HG02981 (cell line): ENCODE results near the gene KCND2.

Source experiments
- ATAC-seq: cut with Tn5 transposase; IDR thresholded peaks from one replicate; pipeline ENCODE4 v1.9.1; 2021; ENCODE audit warnings: mild to moderate bottlenecking, moderate library complexity; ENCODE audit not compliant: unreplicated experiment

KCND2 gene

DNA sequence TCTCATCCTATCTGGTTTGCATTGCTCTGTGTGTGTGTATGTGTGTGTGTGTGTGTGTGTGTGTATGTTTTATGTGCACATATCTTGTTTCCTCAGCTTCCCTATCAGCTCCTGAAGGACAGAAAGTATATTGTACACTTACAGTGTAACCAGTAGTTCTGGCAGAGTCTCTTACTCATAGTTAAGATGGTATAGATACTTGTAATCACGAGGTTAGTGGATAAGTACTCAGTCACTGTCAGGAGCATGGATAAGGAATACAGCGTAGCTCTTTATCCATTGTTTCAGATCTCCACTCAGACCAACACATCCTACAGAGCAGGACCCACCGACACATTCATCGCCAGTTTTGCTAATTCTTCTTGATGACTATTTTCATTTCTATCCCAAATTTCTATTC lies 309.9 kb downstream of the KCND2 start:
- ATAC-seq, result no peak

DNA sequence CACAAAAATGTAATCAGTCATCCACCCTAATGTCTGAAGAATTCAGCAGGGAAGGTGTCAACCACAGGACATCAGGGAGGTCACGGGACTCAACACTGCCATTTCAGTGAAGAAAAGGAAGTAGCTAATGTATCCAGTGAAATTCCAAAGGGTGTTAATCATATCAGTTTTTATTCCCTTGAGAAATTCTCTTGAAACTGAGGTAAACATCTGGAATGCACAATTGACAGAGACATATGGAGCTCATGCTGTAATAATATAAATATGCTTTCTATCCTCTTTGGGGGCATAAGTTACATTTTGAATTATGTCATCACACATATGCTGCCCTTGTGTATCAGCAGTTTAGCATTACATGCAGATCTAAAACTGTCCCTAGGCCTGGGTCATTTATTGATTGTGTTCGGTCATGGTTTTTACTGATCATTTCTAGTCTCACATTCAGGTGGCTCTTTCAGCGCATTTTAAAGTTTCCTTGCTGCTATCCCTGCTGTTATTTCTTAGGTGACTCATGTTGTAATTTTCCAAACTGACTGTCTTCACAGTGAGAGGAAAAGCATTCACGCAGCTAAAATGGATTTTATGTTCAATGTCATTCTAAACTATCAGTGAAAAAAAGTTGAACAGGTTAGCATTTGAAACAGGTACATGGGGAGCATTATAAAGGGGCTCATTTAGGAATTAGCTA lies 311.1 kb downstream of the KCND2 start:
- ATAC-seq, result no peak

DNA sequence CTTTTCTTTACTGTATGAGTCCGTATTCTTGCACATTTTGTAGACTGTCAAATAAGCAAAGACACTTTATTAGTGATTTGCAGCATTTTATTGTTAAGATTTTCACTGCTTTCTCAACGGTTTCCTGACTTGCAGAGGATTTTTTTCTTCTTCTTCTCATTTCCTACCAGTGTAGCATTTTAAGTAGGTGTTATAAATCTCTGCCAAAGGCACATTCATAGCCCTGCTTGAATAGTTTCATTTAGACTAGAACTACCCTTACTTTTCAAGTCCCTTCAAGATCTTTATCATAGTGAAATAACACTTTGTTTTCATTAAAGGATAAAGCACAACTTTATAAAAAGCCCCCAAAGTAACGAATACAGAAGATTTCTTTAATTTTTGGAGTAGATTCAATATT lies 313.6 kb downstream of the KCND2 start:
- ATAC-seq, result no peak

DNA sequence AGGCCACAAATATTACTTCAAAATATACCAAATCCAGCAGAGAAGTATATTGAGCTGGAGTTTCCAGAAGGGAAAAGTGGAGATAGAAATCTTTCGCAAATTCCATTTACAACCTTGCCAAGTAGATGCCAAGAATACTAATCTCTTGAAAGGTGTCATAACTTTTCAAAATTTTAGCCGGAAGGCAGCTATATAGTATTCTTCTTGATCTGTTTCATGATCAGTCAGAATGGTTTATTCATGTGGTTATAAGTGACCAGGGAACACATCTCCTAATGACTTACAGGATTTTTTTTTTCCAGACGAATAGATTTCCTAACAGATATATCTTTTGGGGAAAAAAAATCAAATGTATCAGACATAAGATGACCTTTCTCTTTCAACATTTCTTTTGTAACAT lies 314.3 kb downstream of the KCND2 start:
- no peak for ATAC-seq

DNA sequence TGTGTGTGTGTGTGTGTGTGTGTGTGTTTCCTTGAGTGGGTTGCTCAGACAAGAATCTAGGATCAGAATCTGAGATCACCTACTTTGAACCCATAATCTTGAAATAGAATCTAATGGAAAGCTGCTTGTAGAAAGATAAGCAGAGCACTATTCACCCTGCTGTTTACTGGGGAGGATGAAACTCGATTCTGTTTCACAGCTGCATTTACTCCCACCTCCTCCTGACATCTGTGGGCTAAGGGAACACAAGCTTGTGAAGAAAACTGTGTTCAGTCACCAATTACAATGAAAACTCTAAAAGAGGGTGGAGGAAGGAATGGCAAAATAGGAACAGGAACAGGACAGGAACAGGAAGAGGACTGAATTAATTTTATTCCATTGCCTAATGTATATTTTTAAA lies 315.4 kb downstream of the KCND2 start:
- ATAC-seq, result no peak

DNA sequence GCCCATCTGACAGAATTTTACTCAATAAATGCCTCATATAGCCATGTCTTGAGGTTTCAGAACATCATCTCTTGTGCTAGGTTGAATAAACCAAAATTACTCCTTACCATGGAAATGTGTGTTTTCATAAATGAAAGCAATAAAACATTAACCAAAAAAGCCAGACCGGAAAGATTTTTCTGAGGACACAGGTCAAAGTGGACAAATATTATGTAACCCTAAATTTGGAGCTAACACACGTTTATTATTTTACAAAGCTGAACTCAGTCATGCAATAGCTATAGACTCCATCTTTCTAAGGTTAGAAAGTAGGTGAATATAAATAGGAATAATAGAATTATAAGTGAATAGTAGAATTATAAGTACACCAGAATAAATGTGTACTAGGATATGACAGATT lies 315.9 kb downstream of the KCND2 start:
- ATAC-seq, result no peak

DNA sequence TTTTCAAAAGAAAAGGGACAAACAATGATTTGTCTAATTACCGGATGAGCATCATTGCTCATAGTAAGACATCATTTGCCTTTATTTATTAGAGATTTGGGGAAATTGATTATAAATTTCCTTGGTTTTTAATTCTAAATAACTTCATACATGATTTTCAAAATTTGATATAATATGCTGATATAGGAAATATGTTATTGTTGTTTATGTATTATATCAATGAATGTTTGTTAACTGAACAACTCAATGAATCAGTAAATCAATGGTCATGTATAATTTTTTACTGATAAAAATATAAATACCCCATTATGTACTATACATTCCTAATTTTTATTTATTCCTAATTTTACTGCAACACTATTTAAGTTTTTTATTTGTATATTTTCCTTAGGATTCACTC lies 327.6 kb downstream of the KCND2 start:
- ATAC-seq, result no peak

DNA sequence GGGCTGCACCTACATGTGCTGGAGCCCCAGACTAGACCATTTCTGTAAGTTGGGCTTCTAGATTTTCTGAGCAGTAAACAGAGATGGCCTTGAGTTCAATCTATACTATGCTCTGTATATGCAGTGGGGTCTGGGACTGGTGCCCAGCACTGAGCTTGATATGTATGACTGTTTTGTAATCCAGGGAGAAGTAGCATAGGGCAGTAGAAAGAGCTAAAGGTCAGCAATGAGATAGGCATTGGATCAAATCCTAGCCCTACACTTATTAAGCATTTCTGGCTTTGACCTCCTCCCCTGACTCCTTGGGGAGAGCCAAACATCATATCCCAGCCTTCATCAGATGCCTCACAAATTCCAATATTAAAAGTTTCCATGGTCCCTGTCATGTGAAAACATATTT lies 330.4 kb downstream of the KCND2 start:
- ATAC-seq, result no peak

DNA sequence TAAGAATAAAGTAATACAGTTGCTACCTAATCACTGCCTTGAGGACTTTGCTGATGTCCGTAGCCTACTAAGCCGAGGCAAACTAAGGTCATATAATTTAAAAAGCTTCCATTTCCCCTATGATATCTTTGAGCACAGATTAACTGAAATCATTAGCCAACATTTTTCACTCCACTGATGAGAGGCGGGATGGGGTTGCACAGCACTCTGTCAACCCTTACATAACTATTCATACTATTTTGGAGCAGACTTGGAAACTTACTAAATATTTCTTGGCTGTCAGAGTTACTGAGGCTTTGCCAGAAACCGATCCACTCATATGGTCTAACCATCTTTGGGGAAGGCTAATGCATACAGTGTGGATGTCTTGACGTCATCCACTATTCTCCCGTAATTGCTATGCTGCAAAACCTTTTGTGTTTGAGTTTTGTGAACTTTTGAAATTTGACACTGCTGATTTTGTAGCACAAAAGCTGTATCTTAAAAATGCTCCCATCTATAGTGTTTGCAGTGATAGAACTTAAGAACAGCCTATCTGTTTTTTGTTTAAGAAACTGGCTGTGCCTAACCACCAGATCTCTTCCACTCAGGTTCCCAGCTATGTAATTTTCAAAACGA lies 336.3 kb downstream of the KCND2 start:
- no peak for ATAC-seq

DNA sequence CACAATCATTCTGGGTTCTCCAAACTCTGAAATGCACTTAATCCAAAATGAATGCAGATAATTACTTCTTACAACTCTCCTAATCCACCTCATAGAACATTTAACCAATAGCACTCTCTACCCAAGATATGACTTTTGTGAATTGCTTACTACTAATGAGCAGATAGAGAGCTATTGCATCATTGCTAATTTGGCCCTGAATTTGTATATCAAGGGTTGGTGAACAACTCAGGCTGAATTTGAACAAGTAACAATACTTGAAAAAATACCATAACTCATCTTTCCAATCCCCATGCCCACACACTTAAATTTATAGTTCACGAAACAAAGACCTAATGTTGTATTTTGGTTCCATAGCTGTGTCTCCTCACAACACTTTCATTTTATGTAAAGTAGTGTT lies 339.0 kb downstream of the KCND2 start:
- ATAC-seq, result no peak

DNA sequence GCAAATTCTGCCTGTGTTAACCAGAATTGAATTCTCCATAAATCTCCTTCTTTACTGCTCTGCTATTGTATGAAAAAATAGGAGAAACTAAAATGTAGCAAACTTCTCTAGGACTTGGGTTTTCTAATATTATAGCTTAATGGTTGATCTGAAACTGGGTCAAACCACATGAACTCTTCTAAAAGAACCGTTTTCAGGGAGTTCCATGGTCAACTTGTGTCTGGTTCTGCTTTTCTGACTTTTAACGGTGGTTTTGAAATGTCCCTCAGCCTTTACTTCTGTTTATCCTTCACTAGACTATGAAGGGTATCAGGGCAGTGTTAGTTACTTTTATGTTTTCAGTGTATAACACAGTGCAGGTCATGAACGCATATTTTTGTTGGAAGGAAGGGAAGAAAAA lies 342.7 kb downstream of the KCND2 start:
- peak; percentile 64 for ATAC-seq

DNA sequence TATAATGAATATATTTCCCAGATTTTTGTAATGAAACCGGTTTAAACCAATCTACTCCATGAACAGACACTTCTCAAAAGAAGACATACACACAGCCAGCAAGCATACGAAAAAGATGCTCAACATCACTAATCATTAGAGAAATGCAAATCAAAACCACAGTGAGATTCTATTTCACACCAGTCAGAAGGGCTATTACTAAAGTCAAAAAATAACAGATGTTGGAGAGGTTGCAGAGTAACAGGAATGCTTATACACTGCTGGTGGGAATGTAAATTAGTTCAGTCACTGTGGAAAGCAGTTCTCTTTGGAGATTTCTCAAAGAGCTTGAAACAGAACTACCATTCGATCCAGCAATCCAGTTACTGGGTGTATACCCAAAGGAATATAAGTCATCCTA lies 344.3 kb downstream of the KCND2 start:
- ATAC-seq, result peak; percentile 59

DNA sequence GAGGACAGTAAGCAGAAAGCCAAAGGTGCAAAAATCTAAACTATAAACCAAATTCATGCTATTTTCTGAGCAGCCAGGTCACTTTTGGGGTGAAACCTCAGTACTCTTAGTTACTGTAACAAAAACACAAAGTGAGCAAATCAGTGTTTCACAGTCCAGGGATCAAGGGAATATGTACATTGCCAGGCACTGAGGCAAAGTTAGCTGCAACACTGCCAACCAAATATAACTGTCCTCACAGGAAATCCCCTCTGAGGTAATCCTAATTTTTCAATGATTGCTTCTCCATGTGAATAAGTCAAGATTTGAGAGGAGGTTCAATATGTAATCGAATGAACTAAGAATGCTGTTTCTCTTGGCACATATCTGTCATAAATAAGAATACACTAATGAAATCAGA lies 355.3 kb downstream of the KCND2 start:
- no peak for ATAC-seq

DNA sequence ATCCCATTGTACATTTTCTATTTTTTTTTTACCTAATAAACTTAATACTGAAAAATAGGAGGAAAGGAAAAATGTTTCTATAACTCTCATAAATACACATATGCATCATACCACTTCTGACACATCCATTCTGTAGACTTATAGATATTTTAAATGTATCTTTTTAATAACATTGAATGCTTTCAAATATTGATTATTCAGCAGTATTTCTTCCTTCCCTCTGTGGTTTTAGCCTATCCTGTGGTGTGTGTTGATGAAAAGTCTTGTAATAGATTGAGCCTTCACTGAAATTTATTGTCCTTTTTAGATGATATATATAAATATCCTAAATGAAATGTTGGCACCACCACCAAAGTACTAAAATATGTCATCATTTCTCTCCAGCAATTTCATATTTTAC lies 366.9 kb downstream of the KCND2 start:
- no peak for ATAC-seq

DNA sequence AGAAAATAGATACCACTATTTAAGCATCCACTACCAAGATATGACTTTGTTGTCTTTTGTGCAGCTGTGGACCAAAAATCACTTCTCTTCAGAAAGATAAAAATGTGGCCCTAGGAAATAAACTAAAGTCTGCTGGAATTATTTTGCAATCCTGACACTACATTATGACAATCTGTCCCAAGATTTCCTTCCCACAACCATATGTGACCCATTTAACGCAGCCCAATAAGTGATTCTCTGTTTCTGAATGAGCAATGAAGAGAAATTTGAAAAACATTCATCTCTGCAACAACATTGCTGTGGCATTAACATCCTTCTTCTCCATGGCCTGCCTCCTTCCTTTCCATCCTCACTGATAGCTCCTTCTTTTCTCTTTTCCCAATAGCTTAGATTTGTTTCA lies 373.0 kb downstream of the KCND2 start:
- no peak for ATAC-seq

DNA sequence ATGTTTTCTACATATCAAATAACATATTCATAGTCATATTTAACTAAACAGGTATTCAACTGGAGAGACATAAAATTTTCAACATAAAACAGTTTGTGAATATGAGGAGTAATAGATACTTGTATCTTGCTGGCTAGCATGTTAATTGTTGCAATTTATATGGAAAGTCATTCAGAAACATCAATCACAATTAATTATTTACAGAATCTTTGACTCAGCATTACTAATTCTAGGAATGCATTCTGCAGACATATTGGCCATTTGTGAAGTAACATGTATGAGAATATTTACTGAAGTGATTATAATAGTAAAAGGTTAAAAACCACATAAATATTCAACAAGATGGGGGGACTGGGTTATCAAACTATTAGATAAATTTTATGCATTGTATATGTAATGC lies 381.3 kb downstream of the KCND2 start:
- no peak for ATAC-seq

DNA sequence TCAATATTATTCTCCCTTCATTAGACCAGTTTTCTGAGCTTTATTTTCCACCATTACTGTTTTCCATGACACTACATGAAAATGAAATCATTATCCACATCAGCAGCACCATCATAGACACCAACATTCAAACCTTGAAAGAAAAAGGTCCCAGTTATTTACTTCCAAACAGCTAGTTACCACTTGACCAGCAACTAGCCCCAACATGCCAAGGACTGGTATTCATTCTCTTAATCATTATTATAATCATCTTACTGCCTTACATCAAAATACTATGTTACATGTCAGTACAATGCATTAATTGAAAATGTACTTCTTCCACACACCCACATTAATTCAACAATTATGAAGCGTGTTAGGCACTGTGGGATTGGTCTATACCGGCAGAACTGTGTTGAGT lies 385.5 kb downstream of the KCND2 start:
- no peak for ATAC-seq

DNA sequence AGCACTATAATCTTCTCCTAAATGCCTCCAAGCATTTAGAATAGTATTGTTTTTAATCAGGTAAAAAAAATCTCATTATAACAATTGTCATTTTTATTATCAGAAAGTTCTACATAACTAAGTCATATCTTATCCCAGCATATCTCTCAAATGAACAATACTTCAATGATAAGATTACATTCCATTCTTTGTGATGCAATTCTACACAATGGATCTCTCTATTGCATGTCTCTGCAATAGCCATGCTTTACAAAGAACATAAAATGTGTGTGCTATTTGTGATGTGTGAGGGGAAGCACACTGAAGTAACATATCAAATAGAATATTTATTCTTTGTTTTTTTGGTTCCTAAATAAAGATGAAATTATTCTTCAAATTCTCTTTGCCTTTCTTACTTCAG lies 389.3 kb downstream of the KCND2 start:
- no peak for ATAC-seq

DNA sequence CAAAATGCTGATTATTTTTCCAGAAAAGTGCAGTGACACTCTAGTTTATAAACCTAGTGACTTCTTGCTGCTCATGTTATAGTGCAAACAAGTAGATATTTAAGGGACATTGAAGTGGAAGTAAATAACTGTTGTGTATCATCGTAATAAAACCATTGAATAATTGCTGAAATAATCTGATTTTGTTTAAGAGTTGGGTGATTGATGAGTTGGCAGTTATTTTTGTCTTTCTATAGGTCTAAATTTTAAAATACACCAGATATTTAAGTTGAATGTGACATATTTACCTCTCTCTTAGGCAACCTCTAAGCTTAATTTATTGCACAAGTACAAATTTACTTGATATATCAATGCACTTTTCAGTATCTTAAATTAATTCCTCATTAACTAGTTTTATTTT lies 392.1 kb downstream of the KCND2 start:
- ATAC-seq, result no peak

DNA sequence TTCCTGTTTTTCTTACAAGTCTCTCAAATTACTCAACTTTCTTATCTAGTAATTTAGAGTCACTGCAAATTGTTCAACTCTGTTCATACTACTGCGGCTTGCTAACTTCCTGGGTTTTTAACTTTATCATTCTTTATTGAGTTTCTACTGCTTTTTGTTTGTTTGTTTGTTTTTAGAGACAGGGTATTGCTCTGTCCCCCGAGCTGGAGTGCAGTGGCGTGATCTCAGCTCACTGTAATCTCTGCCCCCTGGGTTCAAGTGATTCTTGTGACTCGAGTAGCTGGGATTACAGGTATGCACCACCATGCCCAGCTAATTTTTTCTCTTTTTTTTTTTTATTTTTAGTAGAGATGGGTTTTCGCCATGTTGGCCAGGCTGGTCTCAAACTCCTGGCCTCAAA lies 402.1 kb downstream of the KCND2 start:
- ATAC-seq, result no peak

DNA sequence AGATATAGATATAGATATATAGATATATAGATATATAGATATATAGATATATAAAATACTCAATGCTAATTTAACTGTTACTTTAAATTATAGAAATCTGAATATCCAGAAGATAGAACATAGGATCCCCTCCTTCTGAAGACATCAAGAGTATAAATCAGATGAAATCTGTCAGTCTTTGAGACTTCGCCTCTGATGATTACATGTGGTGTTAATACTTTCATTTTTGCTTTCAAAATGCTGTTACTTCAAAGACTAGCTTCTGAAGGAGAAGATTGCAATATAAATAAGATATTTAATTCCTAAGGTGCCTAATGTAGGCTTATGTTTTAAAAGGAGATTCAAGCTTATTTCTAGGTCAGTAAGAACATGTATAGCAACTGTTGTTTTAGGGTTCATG lies 404.6 kb downstream of the KCND2 start:
- no peak for ATAC-seq

DNA sequence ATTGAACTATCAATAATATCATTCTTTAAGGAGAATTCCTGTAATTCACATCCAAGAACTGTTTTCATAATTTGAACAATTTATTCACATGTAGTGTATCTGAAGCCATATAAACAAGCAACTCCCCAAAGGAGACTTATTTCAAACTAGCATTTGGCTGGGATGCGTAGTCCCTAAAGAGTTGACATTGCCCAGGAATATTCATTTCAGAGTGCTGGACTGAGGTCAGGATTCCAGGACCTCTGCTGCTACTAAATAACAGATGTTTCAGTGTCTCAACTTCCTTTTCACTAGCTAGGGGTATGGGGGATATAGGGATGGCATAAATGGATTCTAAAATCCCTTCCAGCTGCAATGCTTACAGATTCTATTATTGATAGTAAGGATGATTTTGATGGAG lies 408.0 kb downstream of the KCND2 start:
- no peak for ATAC-seq

DNA sequence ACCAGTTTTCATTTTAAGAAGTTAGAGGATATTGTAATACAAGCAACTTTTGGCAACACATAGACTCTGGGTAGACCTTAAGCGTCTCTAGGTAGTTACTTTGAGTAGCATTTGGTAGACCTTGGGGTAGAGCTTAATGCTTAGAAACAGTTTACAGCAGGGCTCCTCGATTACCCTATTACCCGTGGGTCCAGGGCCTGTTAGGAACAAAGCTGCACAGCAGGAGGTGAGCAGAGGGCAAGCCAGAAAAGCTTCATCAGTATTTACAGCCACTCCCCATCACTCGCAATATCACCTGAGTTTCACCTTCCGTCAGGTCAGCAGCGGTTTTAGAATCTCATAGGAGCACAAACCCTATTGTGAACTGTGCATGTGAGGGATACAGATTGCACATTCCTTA lies 411.5 kb downstream of the KCND2 start:
- no peak for ATAC-seq
